PC-9 (cell line): ENCODE measurements around the gene OTUD1.

Experiments used
- CTCF ChIP-seq: fragments of 200-600 bp; sonication (generic); conservative IDR thresholded peaks from 2 replicates; pipeline ENCODE4 v1.6.1; 2017; ENCODE audit warnings: mixed run types, antibody characterized with exemption, mild to moderate bottlenecking, moderate library complexity
- EZH2 ChIP-seq: fragments of 200-600 bp; sonication (generic); IDR thresholded peaks from 2 replicates; pipeline ENCODE4 v1.8.0; 2017; ENCODE audit warnings: antibody characterized with exemption, low read depth

- TF ChIP-seq CTCF (no peak), EZH2 (no peak)
Measured at GRCh38 chr10:23433701-23434100, 5.2 kb upstream of the OTUD1 start.
